DMS79 (cell line): ENCODE results near the gene VRTN.
A peak's percentile ranks its signal among the peaks of the same experiment; 100 is the strongest.

Experiments
- DNase-seq: peaks from one replicate; lab custom pipeline; 2025; lab: John Stamatoyannopoulos, UW

VRTN gene

GRCh38 chr14:74395094-74395493, 46.8 kb downstream of the VRTN start:
- no peak for DNase-seq

- DNase-seq, result no peak
Observed at GRCh38 chr14:74400031-74400685, 51.9 kb downstream of the VRTN start.

GRCh38 chr14:74400919-74401503, 52.7 kb downstream of the VRTN start:
- DNase-seq, result no peak

DNA sequence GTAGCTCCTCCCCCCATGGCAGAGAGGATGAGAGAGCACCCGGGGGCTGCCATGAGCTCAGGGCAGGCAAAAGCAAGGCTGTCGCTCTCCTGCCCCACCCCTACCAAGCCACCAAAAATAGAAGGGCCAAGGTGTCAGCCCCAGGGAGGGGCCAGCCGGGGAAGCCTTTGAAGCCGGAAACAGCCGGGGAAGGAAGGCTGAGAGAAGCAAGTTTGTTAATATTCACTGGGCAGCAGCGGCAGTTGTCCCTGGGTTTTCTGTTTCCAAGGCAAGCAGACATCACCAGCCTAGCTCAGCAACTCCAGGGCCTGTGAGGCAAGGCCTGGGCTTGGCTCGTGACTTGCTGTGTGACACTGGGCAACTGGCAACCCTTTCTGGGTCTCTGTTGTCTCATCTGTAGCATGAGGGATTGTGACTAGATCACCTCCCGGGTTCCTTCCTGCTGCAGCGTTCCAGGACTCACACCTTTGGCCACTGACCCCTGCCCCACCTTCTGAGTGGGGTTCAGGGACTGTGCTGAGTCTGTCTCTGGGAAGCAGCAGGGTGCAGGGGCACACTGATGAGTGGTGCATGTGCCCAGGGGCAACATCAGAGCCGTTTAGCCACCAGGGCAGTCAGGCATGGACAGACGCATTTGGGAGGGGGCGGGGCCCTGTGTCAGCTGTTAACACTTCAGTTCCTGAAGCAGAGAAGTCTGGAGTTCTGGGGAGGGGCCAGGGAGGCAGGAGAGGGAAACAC, 53.4 kb downstream of the VRTN start:
- peak; percentile 22 for DNase-seq

GRCh38 chr14:74402401-74403251, 54.4 kb downstream of the VRTN start:
- no peak for DNase-seq

GRCh38 chr14:74403619-74404417, 55.5 kb downstream of the VRTN start:
- no peak for DNase-seq

GRCh38 chr14:74404435-74404834, 56.2 kb downstream of the VRTN start:
- DNase-seq, result no peak

DNA sequence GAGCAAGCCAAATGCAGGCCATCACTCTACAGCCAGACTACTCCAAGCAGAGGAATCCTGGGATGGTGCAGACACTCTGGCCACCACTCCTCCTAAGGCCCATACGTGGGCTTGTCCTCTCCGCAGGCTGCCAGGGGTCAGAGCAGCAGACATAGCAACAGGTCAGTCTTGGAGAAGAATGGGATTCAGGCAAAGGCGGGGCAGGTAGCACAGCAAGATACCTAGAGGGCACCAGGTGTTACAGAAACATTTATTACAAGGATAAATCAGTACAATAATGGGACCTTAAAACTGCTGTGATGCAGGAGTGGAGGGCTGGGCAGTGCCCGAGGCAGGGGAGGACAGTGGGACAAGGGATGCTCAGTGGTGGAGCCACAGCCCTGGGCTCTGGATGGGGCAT, 57.4 kb downstream of the VRTN start:
- DNase-seq, result no peak

GRCh38 chr14:74407021-74407800, 58.9 kb downstream of the VRTN start:
- no peak for DNase-seq

DNA sequence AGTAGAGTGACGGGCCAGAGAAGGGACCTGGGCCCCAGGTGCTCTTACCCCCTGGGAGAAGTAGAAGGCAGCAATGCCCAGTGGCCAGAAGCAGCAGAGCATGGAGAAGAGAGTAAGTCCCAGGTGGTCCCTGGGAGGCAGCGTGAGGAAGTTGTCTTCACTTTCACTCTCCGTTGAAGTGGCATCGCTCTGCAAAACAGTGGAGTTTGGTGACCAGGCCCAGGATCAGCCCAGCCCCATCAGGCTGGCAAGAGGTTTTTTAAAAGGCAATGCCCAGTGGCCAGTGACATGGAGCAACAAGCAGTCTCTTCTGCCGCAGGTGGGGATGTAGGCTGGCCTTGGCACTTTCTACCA, 59.5 kb downstream of the VRTN start:
- no peak for DNase-seq

GRCh38 chr14:74408870-74409269, 60.6 kb downstream of the VRTN start:
- DNase-seq, result no peak

DNA sequence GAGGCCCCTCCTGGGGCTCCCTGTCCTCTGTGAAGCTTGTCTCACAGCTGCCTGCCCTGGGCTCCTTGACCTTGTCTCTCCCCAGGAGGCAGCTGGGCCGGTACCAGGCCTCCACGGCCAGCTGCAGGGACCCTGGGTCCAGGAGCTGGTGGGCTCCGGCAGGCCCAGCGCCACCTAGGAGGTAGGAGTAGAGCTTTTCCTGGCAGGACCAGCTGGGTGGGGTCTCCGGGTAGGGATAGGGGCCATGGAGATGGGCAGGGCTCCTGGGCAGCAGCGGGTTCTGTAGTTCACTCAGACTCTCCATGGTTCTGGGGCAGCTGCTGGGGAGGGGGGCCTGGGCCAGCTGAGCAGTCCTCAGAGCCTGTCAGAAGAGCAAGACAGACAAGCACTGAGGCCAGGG, 61.2 kb downstream of the VRTN start:
- DNase-seq, result no peak
